IPS DF 6.9 (cell line): Measurements from ENCODE around the gene PPP2R2D.
"Not testable (repeated sequence)": the region's sequence is repeated elsewhere in the genome, so short reads cannot be mapped to it uniquely, and the experiment has no call there.

Experiments
- DNase-seq: peaks from one replicate; pipeline ENCODE4 v3.0.0-alpha.2; 2013; ENCODE audit warnings: low read depth, low spot score
- H3K27ac ChIP-seq: one replicate; pipeline ENCODE4 v1.5.1; 2013; ENCODE audit warnings: low read length, control low read depth
- H3K27me3 ChIP-seq: 2 replicates; pipeline ENCODE4 v1.6.1; 2013; ENCODE audit warnings: mild to moderate bottlenecking, low read length; ENCODE audit not compliant: control insufficient read depth, insufficient read depth
- H3K36me3 ChIP-seq: 2 replicates; pipeline ENCODE4 v1.6.1; 2013; ENCODE audit warnings: low read length; ENCODE audit not compliant: control insufficient read depth, insufficient read depth
- H3K4me1 ChIP-seq: 2 replicates; pipeline ENCODE4 v1.6.1; 2013; ENCODE audit warnings: low read length; ENCODE audit not compliant: control insufficient read depth, insufficient read depth
- H3K4me3 ChIP-seq: 2 replicates; pipeline ENCODE4 v1.5.1; 2013; ENCODE audit warnings: mild to moderate bottlenecking, low read length
- H3K9me3 ChIP-seq: 2 replicates; pipeline ENCODE4 v1.6.1; 2013; ENCODE audit warnings: low read length, inconsistent platforms; ENCODE audit not compliant: control insufficient read depth, insufficient read depth
- WGBS: extraction: QIAGEN DNeasy Blood & Tissue Kit; methylation state at CpG from one replicate; pipeline ENCODE4 v1.1.7; 2013; ENCODE audit warnings: mixed read lengths, missing lambda C conversion rate; ENCODE audit not compliant: insufficient read length, insufficient coverage; 5-methylcytosine and 5-hydroxymethylcytosine counted together

PPP2R2D gene

DNA sequence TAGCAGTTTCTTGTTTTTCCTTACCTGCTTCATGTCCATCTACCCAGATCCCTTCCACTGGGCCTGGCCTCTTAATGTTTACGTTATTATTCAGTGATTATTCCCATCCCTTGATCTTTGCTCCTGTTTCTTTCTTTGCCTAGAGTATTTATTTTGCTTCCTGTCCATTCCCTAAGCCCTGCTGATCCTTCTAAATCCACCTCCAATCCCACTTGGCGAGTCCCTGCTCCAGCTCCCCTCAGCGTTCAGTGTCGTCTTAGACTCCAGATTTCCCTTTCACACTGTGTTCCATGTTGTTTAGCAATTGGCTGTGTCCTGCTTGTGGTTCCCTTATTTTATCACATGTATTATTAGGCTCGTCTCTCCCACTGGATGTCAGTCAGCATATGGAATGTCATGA lies 7.3 kb downstream of the PPP2R2D start:
- Histone ChIP-seq H3K4me3 (no peak overlapping the region), H3K36me3 (no peaks in the 10 kb centered on the region), H3K9me3 (no peaks in the 10 kb centered on the region), H3K27me3 (no peaks in the 10 kb centered on the region), H3K4me1 (no peaks in the 10 kb centered on the region), H3K27ac (no peak overlapping the region)
- DNase-seq, result no peak
- WGBS, result no CpG with 5 or more reads among the region's 5 CpGs

- Histone ChIP-seq H3K36me3 (no peaks in the 10 kb centered on the region), H3K4me3 (no peak overlapping the region)
- no CpG with 5 or more reads among the region's 8 CpGs for WGBS
These were observed 8.4 kb downstream of the PPP2R2D start for GRCh38 chr10:131909014-131909808.

DNA sequence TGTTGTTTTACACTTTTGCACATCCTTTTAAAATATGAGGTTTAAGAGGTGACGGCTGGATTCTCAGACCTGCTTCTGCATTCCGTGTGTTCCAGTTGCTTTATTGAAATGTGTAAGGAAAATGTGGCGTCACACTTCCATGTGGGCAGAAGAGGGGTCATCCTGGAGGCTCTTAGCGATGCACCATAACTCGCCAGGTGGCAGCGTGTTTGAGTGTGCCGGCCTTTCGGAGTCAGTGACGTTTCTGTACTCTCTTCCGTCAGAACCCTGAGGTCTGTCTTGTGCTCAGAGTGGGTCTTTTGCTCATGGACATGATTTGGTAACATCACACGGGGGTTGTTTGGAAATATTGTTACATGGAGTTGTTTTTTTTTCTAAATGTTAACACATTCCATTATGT lies 9.1 kb downstream of the PPP2R2D start:
- no CpG with 5 or more reads among the region's 11 CpGs for WGBS
- Histone ChIP-seq H3K36me3 (no peaks in the 10 kb centered on the region), H3K9me3 (no peaks in the 10 kb centered on the region), H3K4me1 (no peaks in the 10 kb centered on the region), H3K4me3 (no peak overlapping the region), H3K27ac (no peak overlapping the region), H3K27me3 (no peaks in the 10 kb centered on the region)
- DNase-seq, result no peak

More at GRCh38 chr10:131909014-131909808, 8.4 kb downstream of the PPP2R2D start:
- DNase-seq, result no peak
- Histone ChIP-seq H3K27ac (no peak overlapping the region), H3K9me3 (no peaks in the 10 kb centered on the region), H3K4me1 (no peaks in the 10 kb centered on the region), H3K27me3 (no peaks in the 10 kb centered on the region)

- WGBS, result no CpG with 5 or more reads among the region's 15 CpGs
- no peaks in the 10 kb centered on the region for H3K9me3 ChIP-seq
- no peak for DNase-seq
- H3K36me3 ChIP-seq, result no peaks in the 10 kb centered on the region
- H3K27me3 ChIP-seq, result no peaks in the 10 kb centered on the region
- H3K27ac ChIP-seq, result no peak overlapping the region
- H3K4me3 ChIP-seq, result no peak overlapping the region
- H3K4me1 ChIP-seq, result no peaks in the 10 kb centered on the region
These were observed 10.0 kb downstream of the PPP2R2D start for GRCh38 chr10:131910663-131911314.

DNA sequence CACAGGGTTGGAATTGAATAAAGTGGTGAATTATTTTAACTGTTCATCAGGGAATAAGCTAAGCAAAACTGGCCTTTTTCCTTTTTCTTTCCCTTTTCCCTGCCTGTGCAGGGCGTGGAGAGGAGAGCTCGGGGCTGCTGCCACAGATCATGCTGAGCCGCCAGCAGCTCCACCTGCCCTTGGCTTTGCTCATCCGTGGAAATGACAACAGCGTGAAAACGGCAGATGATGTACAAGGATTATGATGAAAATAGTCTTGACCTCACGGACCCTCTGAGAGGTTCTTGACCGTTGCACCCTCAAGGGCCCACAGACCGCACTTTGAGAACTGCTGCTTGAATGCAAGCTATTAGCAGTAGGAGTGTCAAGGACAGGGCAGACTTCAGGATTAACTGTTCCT lies 10.6 kb downstream of the PPP2R2D start:
- H3K4me3 ChIP-seq, result no peak overlapping the region
- WGBS, result no CpG with 5 or more reads among the region's 9 CpGs
- DNase-seq, result no peak
- no peaks in the 10 kb centered on the region for H3K9me3 ChIP-seq
- H3K4me1 ChIP-seq, result no peaks in the 10 kb centered on the region
- no peak overlapping the region for H3K27ac ChIP-seq
- H3K27me3 ChIP-seq, result no peaks in the 10 kb centered on the region
- H3K36me3 ChIP-seq, result no peaks in the 10 kb centered on the region

- Histone ChIP-seq H3K36me3 (no peaks in the 10 kb centered on the region), H3K4me3 (no peak overlapping the region), H3K4me1 (no peaks in the 10 kb centered on the region), H3K27me3 (no peaks in the 10 kb centered on the region), H3K27ac (no peak overlapping the region), H3K9me3 (no peaks in the 10 kb centered on the region)
- no peak for DNase-seq
- WGBS, result no CpG with 5 or more reads among the region's 3 CpGs
These were observed 11.8 kb downstream of the PPP2R2D start for GRCh38 chr10:131912620-131913019.

GRCh38 chr10:131915484-131915883 lies 14.7 kb downstream of the PPP2R2D start:
- H3K36me3 ChIP-seq, result no peaks in the 10 kb centered on the region
- WGBS, result no CpG with 5 or more reads among the region's 11 CpGs
- no peaks in the 10 kb centered on the region for H3K9me3 ChIP-seq
- no peak overlapping the region for H3K27ac ChIP-seq
- no peaks in the 10 kb centered on the region for H3K27me3 ChIP-seq
- no peak for DNase-seq
- H3K4me3 ChIP-seq, result no peak overlapping the region
- no peaks in the 10 kb centered on the region for H3K4me1 ChIP-seq

GRCh38 chr10:131915990-131916766 lies 15.4 kb downstream of the PPP2R2D start:
- Histone ChIP-seq H3K27me3 (no peaks in the 10 kb centered on the region), H3K27ac (no peak overlapping the region), H3K4me3 (no peak overlapping the region), H3K36me3 (no peaks in the 10 kb centered on the region), H3K4me1 (peaks cover 2% of the 10 kb centered on the region), H3K9me3 (no peaks in the 10 kb centered on the region)
- no peak for DNase-seq
- 100% methylated on average over 2 of the region's 19 CpGs for WGBS

- H3K36me3 ChIP-seq, DNase-seq, H3K27me3 ChIP-seq, H3K9me3 ChIP-seq, H3K4me3 ChIP-seq, H3K4me1 ChIP-seq, H3K27ac ChIP-seq: not testable (repeated sequence)
- WGBS, result no CpG with 5 or more reads among the region's 11 CpGs
These were observed 16.0 kb downstream of the PPP2R2D start for GRCh38 chr10:131916767-131917160.

DNA sequence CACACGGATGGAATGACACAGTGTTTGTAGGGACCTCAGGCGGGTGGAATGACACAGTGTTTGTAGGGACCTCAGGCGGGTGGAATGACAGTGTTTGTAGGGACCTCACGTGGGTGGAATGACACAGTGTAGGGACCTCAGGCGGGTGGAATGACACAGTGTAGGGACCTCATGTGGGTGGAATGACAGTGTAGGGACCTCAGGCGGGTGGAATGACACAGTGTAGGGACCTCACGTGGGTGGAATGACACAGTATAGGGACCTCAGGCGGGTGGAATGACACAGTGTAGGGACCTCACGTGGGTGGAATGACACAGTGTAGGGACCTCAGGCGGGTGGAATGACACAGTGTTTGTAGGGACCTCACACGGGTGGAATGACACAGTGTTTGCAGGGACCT lies 16.7 kb downstream of the PPP2R2D start:
- DNase-seq, H3K4me3 ChIP-seq, H3K27me3 ChIP-seq, H3K36me3 ChIP-seq, H3K27ac ChIP-seq, H3K4me1 ChIP-seq, H3K9me3 ChIP-seq: not testable (repeated sequence)
- no CpG with 5 or more reads among the region's 11 CpGs for WGBS
